GM23338 (cell line): ENCODE measurements around the gene LAMC3. TPM values are rescaled to one million over a fixed set of nuclear protein-coding genes. Genes with fewer than 3 reads are reported as not detected.

Experiments used
- ATAC-seq: fragments of 200-7000 bp; cut with Tn5 transposase; 3 replicates; pipeline ENCODE4 v1.9.1; 2020
- DNase-seq: peaks from one replicate; pipeline ENCODE4 v3.0.0-alpha.2; 2015; ENCODE audit warnings: low spot score
- H2AFZ ChIP-seq: fragments of 200-600 bp; sonication (generic); 2 replicates; pipeline ENCODE4 v1.8.0; 2016; ENCODE audit warnings: antibody characterized with exemption, mild to moderate bottlenecking, moderate library complexity
- H3F3A ChIP-seq: fragments of 200-600 bp; sonication (generic); replicated peaks from 2 replicates; pipeline ENCODE4 v1.8.0; 2017; ENCODE audit warnings: antibody characterized with exemption, mixed run types, low read depth
- H3K27ac ChIP-seq: fragments of 200-600 bp; sonication (generic); 2 replicates; pipeline ENCODE4 v1.6.1; 2016; ENCODE audit warnings: low read depth
- H3K27me3 ChIP-seq: fragments of 200-600 bp; sonication (generic); 2 replicates; pipeline ENCODE4 v1.8.0; 2016; ENCODE audit warnings: mild to moderate bottlenecking, mixed run types, moderate library complexity; ENCODE audit not compliant: insufficient read depth
- H3K36me3 ChIP-seq: fragments of 200-600 bp; sonication (generic); 2 replicates; pipeline ENCODE4 v1.8.0; 2016; ENCODE audit warnings: mild to moderate bottlenecking; ENCODE audit not compliant: insufficient read depth
- H3K4me1 ChIP-seq: fragments of 200-600 bp; sonication (generic); 2 replicates; pipeline ENCODE4 v1.8.0; 2016; ENCODE audit warnings: mild to moderate bottlenecking, moderate library complexity; ENCODE audit not compliant: insufficient read depth
- H3K4me2 ChIP-seq: fragments of 200-600 bp; sonication (generic); 2 replicates; pipeline ENCODE4 v1.7.1; 2017; ENCODE audit warnings: mixed run types
- H3K4me3 ChIP-seq: fragments of 200-600 bp; sonication (generic); 2 replicates; pipeline ENCODE4 v1.6.1; 2016; ENCODE audit warnings: mixed run types
- H3K79me2 ChIP-seq: fragments of 200-600 bp; sonication (generic); replicated peaks from 2 replicates; pipeline ENCODE4 v1.8.0; 2017; ENCODE audit warnings: mild to moderate bottlenecking; ENCODE audit not compliant: insufficient read depth
- H3K9me2 ChIP-seq: fragments of 200-600 bp; sonication (generic); 2 replicates; pipeline ENCODE4 v1.8.0; 2017; ENCODE audit not compliant: insufficient read depth
- H4K20me1 ChIP-seq: fragments of 200-600 bp; sonication (generic); replicated peaks from 2 replicates; pipeline ENCODE4 v1.8.0; 2017; ENCODE audit warnings: mild to moderate bottlenecking; ENCODE audit not compliant: insufficient read depth
- H3K27ac Mint-ChIP-seq: 2 replicates; pipeline ENCODE4 v1.8.0; 2020; ENCODE audit warnings: inconsistent platforms, mild to moderate bottlenecking, moderate library complexity, mixed read lengths
- H3K27me3 Mint-ChIP-seq: 3 replicates; pipeline ENCODE4 v1.8.0; 2022; ENCODE audit warnings: low read depth, mild to moderate bottlenecking, moderate library complexity, mixed read lengths, inconsistent platforms; ENCODE audit not compliant: insufficient read depth, poor library complexity
- H3K36me3 Mint-ChIP-seq: 3 replicates; pipeline ENCODE4 v1.8.0; 2021; ENCODE audit warnings: low read depth, mild to moderate bottlenecking, inconsistent platforms, moderate library complexity, mixed read lengths
- H3K4me1 Mint-ChIP-seq: 3 replicates; pipeline ENCODE4 v1.8.0; 2020; ENCODE audit warnings: mild to moderate bottlenecking, inconsistent platforms, mixed read lengths
- H3K4me3 Mint-ChIP-seq: 3 replicates; pipeline ENCODE4 v1.8.0; 2021; ENCODE audit warnings: moderate library complexity, mild to moderate bottlenecking, inconsistent platforms, mixed read lengths
- H3K9me3 Mint-ChIP-seq: 3 replicates; pipeline ENCODE4 v1.8.0; 2020; ENCODE audit warnings: moderate library complexity, mild to moderate bottlenecking, inconsistent platforms, mixed read lengths
- EZH2phosphoT487 ChIP-seq: fragments of 200-600 bp; sonication (generic); IDR thresholded peaks from one replicate; pipeline ENCODE4 v1.8.1; 2018; ENCODE audit warnings: antibody characterized with exemption; ENCODE audit not compliant: unreplicated experiment
- NANOG ChIP-seq: IDR thresholded peaks from 2 replicates; pipeline ENCODE4 v1.6.1; 2016; ENCODE audit warnings: antibody characterized with exemption, borderline replicate concordance
- POLR2AphosphoS5 ChIP-seq: IDR thresholded peaks from 2 replicates; pipeline ENCODE4 v1.6.1; 2016; ENCODE audit warnings: antibody characterized with exemption, low read depth
- ZNF331 ChIP-seq: fragments of 250-450 bp; sonication (Bioruptor Pico); IDR thresholded peaks from 2 replicates; pipeline ENCODE4 v1.5.0; 2020; ENCODE audit warnings: low read depth, mild to moderate bottlenecking, moderate library complexity
- polyA plus RNA-seq: library from polyadenylated mRNA; unstranded; fragments of >200 nt; fragmentation: Nextera tagmentation; extraction: Ambion mirVana; gene quantifications from 2 replicates; pipeline ENCODE4 v1.2.1, GENCODE V29; 2016
- total RNA-seq: library from RNA; depleted of rRNA; stranded (reverse); fragments of >200 nt; shearing (Covaris generic); gene quantifications from 2 replicates; pipeline ENCODE4 v1.2.3, GENCODE V29; 2014
- TF ChIP-seq, protein P1 (sequence below): fragments of 250-450 bp; sonication (Bioruptor Pico); IDR thresholded peaks from 2 replicates; pipeline ENCODE4 v1.5.0; 2020; ENCODE audit warnings: mild to moderate bottlenecking, moderate library complexity
- TF ChIP-seq, protein P2 (sequence below): IDR thresholded peaks from one replicate; pipeline ENCODE4 v1.6.1; 2018; ENCODE audit warnings: antibody characterized with exemption; ENCODE audit not compliant: unreplicated experiment

Gene LAMC3
- total and polyA plus RNA-seq, 2 experiments from 2014 or later, result 9.0 to 27.4 TPM

DNA sequence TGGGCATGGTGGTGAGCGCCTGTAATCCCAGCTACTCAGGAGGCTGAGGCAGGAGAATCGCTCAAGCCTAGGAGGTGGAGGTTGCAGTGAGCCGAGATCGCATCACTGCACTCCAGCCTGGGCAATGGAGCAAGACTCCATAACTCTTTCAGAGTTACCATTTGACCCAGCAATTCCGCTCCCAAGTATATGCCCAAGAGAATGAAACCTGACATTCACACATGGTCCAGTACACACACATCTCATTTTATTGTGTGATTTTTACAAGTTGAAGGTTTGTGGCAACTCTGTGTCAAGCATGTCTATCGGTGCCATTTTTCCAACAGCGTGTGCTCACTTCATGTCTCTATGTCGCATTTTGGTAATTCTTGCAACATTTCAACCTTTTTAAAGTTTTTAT, 45.1 kb upstream of the LAMC3 start (continued):
- TF ChIP-seq, protein P1, sequence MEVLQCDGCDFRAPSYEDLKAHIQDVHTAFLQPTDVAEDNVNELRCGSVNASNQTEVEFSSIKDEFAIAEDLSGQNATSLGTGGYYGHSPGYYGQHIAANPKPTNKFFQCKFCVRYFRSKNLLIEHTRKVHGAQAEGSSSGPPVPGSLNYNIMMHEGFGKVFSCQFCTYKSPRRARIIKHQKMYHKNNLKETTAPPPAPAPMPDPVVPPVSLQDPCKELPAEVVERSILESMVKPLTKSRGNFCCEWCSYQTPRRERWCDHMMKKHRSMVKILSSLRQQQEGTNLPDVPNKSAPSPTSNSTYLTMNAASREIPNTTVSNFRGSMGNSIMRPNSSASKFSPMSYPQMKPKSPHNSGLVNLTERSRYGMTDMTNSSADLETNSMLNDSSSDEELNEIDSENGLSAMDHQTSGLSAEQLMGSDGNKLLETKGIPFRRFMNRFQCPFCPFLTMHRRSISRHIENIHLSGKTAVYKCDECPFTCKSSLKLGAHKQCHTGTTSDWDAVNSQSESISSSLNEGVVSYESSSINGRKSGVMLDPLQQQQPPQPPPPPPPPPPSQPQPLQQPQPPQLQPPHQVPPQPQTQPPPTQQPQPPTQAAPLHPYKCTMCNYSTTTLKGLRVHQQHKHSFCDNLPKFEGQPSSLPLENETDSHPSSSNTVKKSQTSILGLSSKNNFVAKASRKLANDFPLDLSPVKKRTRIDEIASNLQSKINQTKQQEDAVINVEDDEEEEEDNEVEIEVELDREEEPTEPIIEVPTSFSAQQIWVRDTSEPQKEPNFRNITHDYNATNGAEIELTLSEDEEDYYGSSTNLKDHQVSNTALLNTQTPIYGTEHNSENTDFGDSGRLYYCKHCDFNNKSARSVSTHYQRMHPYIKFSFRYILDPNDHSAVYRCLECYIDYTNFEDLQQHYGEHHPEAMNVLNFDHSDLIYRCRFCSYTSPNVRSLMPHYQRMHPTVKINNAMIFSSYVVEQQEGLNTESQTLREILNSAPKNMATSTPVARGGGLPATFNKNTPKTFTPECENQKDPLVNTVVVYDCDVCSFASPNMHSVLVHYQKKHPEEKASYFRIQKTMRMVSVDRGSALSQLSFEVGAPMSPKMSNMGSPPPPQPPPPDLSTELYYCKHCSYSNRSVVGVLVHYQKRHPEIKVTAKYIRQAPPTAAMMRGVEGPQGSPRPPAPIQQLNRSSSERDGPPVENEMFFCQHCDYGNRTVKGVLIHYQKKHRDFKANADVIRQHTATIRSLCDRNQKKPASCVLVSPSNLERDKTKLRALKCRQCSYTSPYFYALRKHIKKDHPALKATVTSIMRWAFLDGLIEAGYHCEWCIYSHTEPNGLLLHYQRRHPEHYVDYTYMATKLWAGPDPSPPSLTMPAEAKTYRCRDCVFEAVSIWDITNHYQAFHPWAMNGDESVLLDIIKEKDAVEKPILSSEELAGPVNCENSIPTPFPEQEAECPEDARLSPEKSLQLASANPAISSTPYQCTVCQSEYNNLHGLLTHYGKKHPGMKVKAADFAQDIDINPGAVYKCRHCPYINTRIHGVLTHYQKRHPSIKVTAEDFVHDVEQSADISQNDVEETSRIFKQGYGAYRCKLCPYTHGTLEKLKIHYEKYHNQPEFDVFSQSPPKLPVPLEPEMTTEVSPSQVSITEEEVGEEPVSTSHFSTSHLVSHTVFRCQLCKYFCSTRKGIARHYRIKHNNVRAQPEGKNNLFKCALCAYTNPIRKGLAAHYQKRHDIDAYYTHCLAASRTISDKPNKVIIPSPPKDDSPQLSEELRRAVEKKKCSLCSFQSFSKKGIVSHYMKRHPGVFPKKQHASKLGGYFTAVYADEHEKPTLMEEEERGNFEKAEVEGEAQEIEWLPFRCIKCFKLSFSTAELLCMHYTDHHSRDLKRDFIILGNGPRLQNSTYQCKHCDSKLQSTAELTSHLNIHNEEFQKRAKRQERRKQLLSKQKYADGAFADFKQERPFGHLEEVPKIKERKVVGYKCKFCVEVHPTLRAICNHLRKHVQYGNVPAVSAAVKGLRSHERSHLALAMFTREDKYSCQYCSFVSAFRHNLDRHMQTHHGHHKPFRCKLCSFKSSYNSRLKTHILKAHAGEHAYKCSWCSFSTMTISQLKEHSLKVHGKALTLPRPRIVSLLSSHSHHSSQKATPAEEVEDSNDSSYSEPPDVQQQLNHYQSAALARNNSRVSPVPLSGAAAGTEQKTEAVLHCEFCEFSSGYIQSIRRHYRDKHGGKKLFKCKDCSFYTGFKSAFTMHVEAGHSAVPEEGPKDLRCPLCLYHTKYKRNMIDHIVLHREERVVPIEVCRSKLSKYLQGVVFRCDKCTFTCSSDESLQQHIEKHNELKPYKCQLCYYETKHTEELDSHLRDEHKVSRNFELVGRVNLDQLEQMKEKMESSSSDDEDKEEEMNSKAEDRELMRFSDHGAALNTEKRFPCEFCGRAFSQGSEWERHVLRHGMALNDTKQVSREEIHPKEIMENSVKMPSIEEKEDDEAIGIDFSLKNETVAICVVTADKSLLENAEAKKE (CRISPR knock-in tag), result no peak

DNA sequence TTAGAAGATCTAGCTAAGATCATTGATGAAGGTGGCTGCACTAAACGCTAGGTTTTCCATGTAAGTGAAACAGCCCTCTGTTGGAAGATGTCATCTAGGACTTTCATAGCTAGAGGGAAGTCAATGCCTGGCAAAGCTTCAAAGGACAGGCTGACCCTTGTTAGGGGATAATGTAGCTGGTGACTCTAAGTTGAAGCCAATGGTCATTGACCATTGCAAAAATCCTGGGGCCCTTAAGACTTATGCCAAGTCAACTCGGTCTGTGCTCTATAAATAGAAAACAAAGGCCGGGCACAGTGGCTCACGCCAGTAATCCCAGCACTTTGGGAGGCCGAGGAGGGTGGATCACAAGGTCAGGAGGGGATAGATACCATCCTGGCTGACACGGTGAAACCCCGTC, 43.3 kb upstream of the LAMC3 start:
- Histone ChIP-seq H4K20me1 (no peaks in the 10 kb centered on the region), H3K4me2 (no peak overlapping the region), H2AFZ (no peak overlapping the region), H3K4me1 (no peaks in the 10 kb centered on the region), H3F3A (no peaks in the 10 kb centered on the region), H3K27me3 (no peaks in the 10 kb centered on the region), H3K79me2 (no peaks in the 10 kb centered on the region), H3K4me3 (no peak overlapping the region), H3K36me3 (no peaks in the 10 kb centered on the region), H3K9me2 (no peaks in the 10 kb centered on the region), H3K27ac (no peak overlapping the region)
- no peak overlapping the region for H3K4me3 Mint-ChIP-seq
- H3K36me3 Mint-ChIP-seq, result no peaks in the 10 kb centered on the region
- peaks cover 3% of the 10 kb centered on the region; the same call in 2 of the 3 replicates for H3K9me3 Mint-ChIP-seq
- ATAC-seq, result no peak
- no peaks in the 10 kb centered on the region for H3K4me1 Mint-ChIP-seq
- peaks cover 2% of the 10 kb centered on the region for H3K27me3 Mint-ChIP-seq
- DNase-seq, result no peak
- H3K27ac Mint-ChIP-seq, result no peak overlapping the region
- TF ChIP-seq, protein P1 (CRISPR knock-in tag), result no peak
- TF ChIP-seq EZH2phosphoT487, result no peak
- no peak for TF ChIP-seq POLR2AphosphoS5
- TF ChIP-seq, protein P2, sequence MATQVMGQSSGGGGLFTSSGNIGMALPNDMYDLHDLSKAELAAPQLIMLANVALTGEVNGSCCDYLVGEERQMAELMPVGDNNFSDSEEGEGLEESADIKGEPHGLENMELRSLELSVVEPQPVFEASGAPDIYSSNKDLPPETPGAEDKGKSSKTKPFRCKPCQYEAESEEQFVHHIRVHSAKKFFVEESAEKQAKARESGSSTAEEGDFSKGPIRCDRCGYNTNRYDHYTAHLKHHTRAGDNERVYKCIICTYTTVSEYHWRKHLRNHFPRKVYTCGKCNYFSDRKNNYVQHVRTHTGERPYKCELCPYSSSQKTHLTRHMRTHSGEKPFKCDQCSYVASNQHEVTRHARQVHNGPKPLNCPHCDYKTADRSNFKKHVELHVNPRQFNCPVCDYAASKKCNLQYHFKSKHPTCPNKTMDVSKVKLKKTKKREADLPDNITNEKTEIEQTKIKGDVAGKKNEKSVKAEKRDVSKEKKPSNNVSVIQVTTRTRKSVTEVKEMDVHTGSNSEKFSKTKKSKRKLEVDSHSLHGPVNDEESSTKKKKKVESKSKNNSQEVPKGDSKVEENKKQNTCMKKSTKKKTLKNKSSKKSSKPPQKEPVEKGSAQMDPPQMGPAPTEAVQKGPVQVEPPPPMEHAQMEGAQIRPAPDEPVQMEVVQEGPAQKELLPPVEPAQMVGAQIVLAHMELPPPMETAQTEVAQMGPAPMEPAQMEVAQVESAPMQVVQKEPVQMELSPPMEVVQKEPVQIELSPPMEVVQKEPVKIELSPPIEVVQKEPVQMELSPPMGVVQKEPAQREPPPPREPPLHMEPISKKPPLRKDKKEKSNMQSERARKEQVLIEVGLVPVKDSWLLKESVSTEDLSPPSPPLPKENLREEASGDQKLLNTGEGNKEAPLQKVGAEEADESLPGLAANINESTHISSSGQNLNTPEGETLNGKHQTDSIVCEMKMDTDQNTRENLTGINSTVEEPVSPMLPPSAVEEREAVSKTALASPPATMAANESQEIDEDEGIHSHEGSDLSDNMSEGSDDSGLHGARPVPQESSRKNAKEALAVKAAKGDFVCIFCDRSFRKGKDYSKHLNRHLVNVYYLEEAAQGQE, result no peak
- no peak for TF ChIP-seq NANOG
- no peak for TF ChIP-seq ZNF331 (CRISPR knock-in tag)
